HG03520 (cell line): ENCODE measurements around the gene SPNS2.

Experiments
- ATAC-seq: cut with Tn5 transposase; IDR thresholded peaks from one replicate; pipeline ENCODE4 v1.9.1; 2021; ENCODE audit warnings: mild to moderate bottlenecking, moderate library complexity; ENCODE audit not compliant: unreplicated experiment

SPNS2 gene

DNA sequence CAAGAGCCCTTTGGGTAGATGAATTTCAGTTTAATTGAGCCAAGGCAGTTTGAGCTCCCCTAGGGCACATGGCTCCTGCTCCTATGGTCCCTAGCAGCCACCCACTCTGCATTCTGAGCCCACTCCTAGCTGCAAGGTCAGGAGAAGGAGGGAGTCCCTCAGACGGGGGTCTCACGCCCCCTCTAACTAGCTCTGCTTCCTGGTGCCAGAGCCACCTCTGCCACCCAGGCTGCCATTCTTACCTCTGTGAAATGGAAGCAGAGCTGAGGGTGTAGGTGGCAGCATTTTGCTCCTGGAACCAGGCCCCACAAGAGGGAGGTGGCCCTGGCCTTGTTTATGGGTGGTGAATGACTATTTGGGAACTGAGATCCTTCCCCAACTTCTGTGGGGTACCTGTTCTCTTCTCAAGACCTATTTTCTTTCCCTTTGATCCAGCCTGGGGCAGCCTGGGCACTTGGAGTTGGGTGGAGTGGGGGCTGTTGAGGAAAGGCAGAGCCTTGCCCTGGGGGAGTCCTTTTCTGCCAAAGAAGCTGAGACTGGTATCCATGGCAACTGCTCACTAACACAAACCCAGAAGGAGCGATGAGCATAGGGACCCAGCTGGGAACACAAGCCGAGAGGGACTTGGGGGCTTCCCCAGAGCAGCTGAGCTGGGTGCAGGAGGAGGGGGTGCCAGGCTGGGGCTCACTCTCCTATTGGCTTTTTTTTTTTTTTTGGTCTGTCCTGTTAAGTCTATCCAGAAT lies 4.8 kb downstream of the SPNS2 start:
- ATAC-seq: no peak

- no peak for ATAC-seq
Observed at GRCh38 chr17:4504188-4504587, 5.5 kb downstream of the SPNS2 start.

DNA sequence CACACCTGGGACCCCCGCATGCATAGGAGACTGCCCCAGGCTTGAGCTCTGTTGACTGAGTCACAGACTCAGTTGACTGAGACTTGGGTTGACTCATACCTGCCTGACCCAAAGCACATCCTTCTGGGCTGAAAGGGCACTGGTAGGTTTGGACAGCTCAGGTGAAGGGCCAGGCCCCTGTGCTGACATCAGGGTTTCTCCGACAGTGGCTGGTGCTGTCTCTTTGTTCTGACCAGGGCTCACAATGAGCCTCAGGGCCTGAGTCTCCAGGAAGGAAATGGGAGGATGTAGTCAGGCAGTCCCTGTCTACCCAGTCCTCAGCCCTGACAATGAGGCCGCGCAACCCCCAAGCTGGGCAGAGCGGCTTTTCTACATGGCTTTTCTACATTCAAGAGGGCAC lies 6.5 kb downstream of the SPNS2 start:
- ATAC-seq: no peak

DNA sequence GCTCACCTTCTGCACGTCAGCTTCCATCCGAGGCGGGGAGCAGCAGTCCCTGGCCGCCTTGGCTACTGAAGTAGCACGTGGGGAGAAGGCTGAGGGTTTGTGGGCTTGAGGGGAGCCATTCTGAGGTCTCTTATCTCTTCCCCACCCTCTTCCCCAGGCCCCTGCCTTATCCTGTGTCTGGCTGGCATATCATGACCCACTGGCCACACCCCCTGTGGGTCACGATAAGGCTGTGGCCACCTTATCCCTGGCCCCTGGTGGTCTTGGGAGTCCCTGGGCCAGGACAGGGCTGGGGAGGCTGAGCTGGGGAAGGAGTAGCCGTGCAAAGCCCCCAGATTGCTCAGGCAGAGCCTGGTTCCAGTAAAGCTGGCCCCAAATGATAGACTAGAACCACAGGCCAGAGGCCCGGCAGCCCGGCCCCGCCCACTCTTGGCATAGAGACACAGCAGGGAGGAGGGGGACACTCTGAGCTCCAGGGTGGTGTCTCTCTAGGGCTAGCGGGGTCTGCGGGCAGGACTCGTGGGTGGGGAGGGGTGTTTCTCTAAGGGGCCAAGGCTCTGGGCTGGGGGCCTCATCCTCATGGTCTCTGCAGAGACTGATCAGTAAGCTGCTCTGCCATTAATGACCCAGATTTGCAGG lies 7.6 kb downstream of the SPNS2 start:
- no peak for ATAC-seq

GRCh38 chr17:4506892-4507291 lies 8.2 kb downstream of the SPNS2 start:
- ATAC-seq: no peak

GRCh38 chr17:4507361-4508111 lies 8.9 kb downstream of the SPNS2 start:
- ATAC-seq: no peak

- ATAC-seq: no peak
Observed at GRCh38 chr17:4508207-4508606, 9.5 kb downstream of the SPNS2 start.

DNA sequence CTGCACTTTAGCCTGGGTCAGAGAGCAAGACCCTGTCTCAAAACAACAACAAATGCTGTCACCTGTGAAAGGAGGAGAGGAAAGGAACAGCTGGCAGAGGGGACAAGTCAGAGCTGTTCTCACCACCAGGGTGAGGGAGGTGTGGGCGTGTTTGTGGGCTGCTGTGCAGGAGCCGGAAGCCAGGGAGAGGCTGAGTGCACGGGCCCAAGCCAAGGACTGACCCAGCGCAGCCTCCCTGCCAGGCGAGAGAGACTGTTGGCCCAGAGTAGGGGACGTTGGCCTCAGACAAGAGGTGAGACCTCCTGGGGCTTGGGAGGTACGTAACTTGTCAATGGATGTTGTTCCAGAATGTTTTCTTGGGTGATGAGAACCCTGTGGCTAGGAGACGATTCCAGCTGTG lies 10.7 kb downstream of the SPNS2 start:
- no peak for ATAC-seq

DNA sequence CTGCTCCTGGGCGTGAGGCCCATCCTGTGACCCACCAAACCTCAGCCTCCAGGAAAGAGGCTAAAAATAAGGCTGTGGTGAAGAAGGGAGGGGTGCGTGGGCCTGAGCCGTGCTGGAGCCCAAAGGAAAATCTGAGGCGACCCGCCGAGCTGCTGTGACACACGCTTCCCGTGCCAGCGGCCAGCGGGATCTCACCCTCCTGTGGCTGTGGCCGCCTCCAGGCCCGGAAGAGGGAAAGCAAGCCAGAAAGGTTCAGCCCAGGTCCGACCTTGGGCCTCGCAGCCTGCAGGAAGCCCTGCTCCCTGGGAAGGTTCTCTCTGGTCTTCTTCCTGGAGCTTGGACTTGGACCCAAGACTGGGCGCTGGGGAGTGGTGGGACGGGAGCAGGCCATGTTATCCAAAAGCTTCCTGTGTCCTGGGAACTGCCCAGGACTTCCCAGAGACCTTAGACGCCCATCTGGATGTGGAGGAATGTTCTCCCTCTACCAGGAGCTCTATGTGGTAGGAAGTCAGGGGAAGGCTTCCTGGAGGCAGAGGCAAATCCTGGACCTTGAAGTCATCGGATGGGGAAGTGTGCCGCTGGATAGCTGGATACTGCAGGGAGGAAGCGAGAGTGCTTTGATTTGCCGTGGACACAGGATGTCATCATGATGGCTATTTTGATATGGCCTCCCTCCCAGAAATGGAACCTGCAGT lies 11.4 kb downstream of the SPNS2 start:
- ATAC-seq: no peak

DNA sequence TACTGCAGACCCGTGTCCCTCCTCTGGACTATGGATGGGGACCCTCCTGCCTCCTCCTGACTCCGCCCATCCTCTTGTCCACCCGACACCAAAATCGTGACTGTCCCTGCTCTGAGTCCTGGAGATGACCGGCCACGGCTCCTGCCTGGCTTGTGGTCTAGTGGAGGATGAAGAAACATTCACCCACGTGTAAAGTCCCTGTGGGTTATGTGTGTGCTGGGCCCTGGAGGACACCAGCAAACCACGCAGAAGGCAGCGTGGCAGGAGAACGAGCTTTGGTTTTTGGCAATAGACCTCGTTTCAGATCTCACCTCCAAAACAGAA lies 11.9 kb downstream of the SPNS2 start:
- ATAC-seq: no peak

DNA sequence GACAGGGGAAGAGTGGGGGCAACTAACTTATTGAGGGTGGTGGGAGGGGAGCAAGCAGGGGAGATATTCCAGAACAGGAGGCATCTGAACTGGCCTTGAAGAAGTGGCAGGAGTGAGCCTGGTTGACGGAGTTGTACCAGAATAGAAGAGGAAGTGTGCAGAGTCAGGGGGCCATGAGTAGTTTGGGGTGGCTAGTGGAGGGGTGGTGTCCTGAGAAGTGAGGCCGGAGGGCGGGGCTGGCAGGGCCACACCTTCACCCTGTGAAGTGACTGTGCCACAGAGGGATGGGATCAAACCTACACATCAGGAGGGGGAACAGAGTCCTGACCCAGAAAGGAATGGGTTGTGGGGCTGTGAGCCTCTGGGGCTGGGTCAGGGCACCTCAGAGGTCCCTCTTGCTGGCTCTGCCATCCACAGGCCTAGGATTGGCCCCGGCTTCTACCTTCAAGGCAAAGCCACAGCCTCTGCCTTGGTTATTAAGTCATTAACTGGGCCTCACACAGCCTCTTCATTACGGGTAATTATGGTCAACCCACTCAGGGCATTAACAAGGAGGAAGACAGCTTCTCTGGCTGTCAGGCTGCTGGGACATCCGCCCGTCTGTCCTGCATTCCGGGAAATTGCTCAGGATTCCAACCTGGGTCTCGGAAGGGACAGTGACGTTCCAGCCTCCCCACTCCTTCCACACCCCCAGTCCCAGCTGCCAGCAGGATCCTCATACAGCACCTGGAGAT lies 12.7 kb downstream of the SPNS2 start:
- ATAC-seq: no peak

- ATAC-seq: no peak
Observed at GRCh38 chr17:4512156-4513112, 13.8 kb downstream of the SPNS2 start.

- ATAC-seq: no peak
Observed at GRCh38 chr17:4513113-4514032, 14.7 kb downstream of the SPNS2 start.

DNA sequence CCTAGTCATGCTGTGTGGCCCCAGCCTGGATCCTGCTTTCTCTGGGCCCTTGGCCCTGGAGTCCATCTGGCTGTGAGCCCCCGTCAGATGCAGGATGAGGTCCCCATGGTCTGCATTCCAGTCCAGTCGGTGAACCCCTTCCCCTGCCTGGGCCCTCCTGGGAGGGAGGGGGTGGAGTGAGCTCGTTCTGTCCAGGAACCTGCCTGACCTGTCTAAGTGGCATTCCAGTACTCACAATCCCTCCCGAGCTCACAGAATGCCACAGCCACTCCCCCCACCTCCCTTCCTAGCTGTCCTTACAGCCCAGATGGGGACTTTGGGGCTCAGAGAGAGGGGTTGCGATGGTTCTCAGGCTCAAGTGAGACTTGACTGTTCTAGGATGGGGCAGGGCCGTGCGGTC lies 15.5 kb downstream of the SPNS2 start:
- no peak for ATAC-seq

DNA sequence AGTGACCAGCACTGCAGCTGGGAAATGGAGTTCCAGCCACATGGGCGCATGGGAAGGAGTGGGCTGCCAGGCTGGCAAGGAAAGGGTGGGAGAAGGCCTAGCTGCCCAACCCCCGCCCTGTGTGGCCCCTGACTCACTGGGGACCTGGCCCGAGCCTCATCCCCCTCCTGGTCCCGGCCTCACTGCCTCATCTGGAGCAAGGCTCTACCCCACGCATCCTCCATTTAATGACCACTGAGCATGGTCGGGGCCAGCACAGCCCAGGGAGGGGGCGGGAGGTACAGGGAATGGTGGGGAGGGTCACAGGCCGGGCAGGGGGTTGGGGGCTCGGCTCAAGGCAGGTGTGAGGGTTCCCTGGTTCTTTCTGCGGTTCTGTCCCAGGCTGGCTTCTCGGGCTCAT lies 16.1 kb downstream of the SPNS2 start:
- ATAC-seq: no peak

DNA sequence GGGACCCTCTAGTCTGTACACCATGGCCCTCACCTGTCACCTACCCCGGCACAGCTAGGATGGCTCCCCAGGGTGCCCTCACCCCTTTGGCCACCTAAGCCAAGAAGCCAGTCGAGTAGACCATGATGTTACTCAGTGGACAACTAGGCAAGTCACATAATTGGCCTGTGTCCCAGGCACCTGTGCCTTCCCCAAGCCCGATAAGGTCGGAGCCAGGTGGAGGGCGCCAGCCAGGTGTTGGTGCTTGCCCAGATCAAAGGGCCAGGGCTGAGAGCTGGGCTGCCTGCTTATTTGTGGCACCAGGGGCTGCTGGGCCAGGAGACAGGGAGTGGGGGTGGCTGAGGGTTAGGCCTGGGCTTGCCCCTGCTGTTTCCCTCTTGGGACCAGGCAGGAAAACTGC lies 16.8 kb downstream of the SPNS2 start:
- ATAC-seq: no peak

GRCh38 chr17:4516735-4517134 lies 18.1 kb downstream of the SPNS2 start:
- no peak for ATAC-seq

DNA sequence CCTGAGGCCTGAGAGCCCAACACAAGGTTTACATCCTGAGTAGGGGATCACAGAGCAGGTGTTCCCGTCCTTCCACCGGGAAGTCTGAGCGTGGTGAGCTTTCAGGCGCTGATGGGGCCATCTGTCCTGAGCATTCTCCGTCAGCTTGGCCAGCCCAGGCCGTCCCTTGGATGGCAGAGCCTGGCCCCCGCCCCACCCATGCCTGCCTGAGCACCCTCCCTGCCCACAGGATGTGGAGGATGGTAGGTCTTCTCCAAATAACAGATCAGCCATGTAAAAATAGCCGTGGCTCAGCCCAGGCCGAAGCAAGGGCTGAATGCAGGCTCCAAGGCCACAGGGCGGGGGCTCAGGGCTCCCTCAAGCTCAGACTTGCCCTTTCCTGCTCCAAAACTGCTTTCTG lies 20.2 kb downstream of the SPNS2 start:
- no peak for ATAC-seq

GRCh38 chr17:4519361-4519788 lies 20.7 kb downstream of the SPNS2 start:
- ATAC-seq: no peak
